OCI-LY7 (cell line): Measurements from ENCODE around the gene ZC2HC1B.

Source experiments
- CTCF ChIP-seq: fragments of 200-600 bp; sonication (generic); conservative IDR thresholded peaks from 2 replicates; pipeline ENCODE4 v1.5.1; 2014; ENCODE audit warnings: mild to moderate bottlenecking, antibody characterized with exemption, low read length, moderate library complexity, mixed read lengths
- EZH2phosphoT487 ChIP-seq: fragments of 200-600 bp; sonication (generic); IDR thresholded peaks from 2 replicates; pipeline ENCODE4 v1.6.1; 2018; ENCODE audit warnings: low read depth, borderline replicate concordance, mild to moderate bottlenecking, mixed run types, antibody characterized with exemption, low read length, moderate library complexity, mixed read lengths

GRCh38 chr6:143948208-143948607 is 83.9 kb downstream of the ZC2HC1B start:
- no peak for TF ChIP-seq CTCF
- TF ChIP-seq EZH2phosphoT487: no peak
